Daoy (cell line): ENCODE data around the gene AKAP13. TPM values are rescaled to one million over a fixed set of nuclear protein-coding genes. Genes with fewer than 3 reads are reported as not detected.
A peak's percentile ranks its signal among the peaks of the same experiment; 100 is the strongest.
"Not testable (repeated sequence)": the region's sequence is repeated elsewhere in the genome, so short reads cannot be mapped to it uniquely, and the experiment has no call there.

ENCODE experiments used
- DNase-seq: peaks from one replicate; pipeline ENCODE4 v3.0.0-alpha.2; 2015; ENCODE audit warnings: low read depth
- total RNA-seq: library from RNA; depleted of rRNA; stranded (reverse); fragments of >200 nt; shearing (Covaris generic); gene quantifications from 2 replicates; pipeline ENCODE4 v1.2.3, GENCODE V29; 2014

AKAP13 gene
- total RNA-seq, 1 experiment from 2014 or later: 18.5 TPM

DNA sequence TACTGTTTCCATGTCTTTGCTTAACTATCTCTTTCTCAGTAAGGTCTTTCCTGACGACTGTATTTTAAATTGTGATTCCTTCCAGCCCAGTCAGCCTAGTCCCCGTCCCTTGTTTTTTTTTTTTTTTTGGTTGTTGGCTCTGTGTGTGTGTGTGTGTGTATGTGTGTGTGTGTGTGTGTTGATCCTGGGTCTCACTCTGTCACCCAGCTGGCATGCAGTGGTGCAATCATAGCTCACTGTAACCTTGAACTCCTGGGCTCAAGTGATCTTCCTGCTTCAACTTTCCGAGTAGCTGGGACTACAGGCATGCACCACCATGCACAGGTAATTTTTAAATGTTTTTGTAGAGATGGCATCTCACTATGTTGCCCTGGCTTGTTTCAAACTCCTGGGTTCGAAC is 31.3 kb upstream of the AKAP13 start:
- DNase-seq: not testable (repeated sequence)

DNA sequence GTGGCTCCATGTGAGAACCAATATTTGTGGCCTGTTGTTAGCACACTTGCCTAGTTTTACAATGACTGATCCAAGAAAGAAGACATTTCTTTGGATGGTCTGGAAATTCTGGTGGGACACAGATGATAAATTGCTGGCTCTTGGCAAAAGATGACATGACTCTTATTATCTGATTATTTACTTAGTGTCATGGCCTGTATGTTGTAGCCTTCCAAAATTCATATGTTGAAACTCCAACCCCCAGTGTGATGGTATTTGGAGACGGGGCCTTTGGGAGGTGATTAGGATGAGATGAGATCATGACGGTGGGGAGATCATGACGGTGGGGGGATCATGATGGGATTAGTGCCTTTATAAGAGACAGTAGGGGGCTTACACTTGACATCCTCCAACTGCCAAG is 30.0 kb upstream of the AKAP13 start:
- no peak for DNase-seq

DNA sequence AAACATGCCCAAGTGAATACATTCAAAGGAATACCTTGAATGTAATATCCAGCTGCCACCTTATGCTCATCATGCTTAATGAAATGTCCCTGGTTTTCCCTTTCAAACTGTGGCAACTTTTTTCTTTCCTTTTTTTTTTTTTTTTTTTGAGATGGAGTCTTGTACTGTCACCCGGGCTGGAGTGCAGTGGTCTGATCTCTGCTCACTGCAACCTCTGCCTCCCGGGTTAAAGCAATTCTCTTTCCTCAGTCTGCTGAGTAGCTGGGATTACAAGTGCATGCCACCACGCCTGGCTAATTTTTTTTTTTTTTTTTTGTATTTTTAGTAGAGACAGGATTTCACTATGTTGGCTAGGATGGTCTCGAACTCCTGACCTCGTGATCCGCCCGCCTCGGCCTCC is 28.9 kb upstream of the AKAP13 start:
- not testable (repeated sequence) for DNase-seq

- DNase-seq: no peak
These were observed 28.4 kb upstream of the AKAP13 start for GRCh38 chr15:85351965-85352364.

DNA sequence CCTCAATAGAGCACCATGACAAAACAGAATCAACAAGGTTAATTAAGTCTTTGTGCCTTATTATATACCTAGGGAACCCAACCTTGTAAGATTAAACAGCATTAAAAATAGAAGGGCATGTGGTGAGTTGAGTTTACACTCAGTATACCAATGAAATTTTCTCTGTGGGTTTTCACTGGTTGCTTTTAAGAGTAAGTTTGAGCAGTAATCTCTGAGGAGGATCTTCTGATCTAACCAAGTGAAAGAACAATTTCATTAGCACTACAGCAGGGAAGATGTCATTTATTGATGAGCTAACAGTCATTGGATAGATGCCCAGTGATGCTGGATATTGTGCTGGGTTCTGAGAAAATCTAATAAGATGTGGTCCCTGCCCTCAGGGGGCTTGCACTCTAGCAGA is 26.9 kb upstream of the AKAP13 start:
- no peak for DNase-seq

GRCh38 chr15:85354461-85354860 is 25.9 kb upstream of the AKAP13 start:
- DNase-seq: peak; percentile 67

DNA sequence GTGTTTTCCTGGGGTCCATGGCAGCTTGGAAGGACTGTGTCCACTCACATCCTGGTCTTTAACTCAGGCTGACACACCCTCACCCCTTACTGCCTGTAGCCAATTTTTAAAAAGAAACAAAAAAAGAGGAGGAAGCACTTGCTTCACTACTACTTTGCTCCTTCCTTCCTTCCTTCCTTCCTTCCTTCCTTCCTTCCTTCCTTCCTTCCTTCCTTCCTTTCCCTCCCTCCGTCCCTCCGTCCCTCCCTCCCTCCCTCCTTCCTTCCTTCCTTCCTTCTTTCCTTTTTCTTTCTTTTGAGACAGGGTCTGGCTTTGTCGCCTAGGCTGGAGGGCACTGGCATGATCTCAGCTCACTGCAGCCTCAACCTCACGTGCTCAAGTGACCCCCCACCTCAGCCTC is 25.5 kb upstream of the AKAP13 start:
- DNase-seq: no peak

DNA sequence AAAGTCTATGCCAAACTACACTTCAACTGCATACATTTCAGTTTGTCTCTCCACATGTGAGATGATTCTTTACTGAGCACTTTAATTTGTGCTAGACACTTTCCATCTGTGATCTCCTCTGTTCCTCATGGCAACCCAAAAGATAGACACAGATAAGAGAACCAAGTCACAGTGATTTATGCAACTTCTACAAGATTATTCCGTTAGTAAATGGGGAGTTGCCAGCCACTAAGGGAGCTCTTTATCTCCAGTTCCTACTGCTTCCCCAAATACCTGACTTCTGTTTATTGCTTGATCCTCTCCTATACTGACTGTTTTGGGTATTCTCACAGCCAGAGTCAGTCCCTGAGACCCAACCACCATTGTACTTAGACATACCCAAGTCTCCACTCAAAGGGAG is 24.1 kb upstream of the AKAP13 start:
- no peak for DNase-seq

DNA sequence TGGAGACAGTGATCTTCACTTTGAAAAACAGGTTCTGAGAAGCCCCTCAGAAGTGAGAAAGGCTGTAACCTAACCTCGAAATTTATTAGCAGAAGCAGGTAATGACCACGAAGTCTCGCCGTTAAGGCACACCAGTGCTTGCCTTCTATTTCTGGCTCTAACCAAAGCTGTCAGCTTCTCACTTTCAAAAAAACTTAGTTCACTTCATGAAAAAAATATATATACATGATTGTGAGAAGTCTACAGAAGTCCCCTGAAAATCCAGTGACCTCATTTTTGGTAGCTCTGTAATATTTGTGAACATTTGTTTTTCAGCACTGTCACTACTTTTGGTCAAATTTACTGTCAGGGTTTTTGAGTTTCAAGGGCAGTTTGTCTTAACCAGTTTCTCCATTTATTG is 19.1 kb upstream of the AKAP13 start:
- no peak for DNase-seq

DNA sequence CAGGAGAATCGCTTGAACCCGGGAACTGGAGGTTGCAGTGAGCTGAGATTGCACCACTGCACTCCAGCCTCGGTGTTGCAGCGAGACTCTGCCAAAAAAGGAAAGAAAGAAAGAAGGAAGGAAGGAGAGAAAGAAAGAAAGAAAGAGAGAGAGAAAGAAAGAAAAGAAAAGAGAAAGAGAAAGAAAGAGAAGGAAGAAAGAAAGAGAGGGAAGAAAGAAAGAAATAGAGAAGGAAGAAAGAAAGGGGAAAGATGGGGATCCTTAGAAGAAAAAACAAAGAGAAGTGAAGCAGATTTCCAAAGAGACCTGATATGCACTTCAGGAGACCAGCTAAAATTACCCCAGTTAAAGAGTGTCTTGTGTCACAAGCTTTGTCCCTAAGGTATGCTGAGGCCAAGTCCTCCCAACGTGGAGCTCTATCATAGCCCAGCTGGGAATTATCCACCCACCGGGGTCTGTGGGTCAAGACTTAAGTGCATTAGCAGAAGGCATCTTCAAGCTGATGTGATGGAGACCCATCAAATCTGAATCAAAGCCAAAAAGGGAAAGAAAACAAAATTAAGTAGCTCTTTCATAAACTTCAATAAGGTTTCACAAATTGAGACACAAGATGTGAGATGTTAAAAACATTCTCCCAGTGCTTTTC is 17.8 kb upstream of the AKAP13 start:
- DNase-seq: no peak

DNA sequence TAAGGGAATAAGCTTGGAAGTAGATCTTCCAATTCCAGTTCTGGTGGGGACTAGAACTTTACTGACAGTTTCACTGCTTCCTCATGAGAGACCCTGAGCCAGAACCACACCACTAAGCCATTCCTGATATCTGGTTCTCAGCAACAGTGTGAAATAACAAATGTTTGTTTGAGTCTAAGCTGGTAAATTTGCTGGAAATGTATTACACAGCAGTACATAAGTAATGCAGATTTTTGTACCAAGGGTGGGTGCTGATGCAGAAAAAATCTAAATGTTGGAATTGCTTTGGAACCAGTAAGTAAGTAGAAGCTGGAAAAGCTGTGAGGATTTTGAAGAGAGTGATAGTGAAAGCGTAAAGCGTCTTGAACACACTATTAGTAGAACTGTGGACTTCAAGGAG is 14.4 kb upstream of the AKAP13 start:
- no peak for DNase-seq

- no peak for DNase-seq
These were observed 12.7 kb upstream of the AKAP13 start for GRCh38 chr15:85367741-85368140.

DNA sequence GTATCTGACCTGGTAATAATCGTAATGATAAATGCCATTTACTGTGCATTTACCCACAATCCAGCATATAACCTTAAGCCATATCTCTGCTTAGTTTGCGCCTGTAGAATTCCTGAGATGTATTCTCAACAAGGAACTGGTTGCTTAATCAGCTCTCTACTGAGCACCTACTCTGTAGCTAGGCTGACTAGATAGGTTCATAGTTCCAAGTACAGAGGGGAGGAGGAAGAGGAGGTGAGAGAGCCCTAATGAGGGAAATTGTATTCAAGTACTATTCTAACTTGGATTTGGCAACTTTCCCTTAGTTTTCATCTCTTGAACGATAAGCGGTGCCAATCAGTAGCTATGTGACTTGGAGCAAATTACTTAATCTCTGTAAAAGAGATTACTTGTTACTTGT is 5.6 kb upstream of the AKAP13 start:
- no peak for DNase-seq

DNA sequence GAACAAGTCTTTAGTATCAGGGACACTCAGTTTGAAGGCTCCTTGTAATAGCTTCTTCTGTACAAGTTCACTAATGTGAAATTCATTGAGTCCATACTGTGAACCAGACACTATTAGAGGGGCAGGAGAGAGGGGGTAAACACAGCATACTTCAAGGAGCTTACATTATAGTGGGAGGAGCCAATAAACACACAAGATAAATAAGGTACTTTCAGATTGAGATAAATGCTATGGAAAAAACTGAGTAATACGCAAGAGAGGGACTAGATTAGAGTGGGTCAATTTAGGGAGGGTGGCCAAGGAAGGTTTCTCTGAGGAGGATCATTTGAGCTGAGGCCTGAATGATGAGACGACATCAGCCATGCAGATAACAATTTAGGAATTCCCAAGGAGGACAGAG is 3.1 kb upstream of the AKAP13 start:
- no peak for DNase-seq

DNA sequence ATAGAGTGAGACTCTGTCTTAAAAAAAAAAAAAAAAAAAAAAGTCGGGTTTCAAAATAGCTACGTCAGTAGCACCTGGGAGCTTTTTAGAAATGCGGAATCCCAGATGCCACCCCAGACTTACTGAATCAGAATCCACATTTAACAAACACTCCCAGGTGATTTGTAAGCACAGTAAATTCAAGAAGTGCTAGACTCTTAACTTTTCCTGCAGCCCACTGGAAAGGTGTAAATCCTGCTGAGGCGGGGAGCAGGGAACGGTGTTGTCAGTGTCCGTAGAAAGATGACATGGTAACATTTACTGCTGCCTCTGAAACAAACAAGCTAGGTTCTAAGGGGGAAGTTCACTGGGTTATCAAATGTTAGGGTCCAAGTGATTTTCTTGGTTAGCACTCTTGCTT is 2.4 kb upstream of the AKAP13 start:
- DNase-seq: no peak

DNA sequence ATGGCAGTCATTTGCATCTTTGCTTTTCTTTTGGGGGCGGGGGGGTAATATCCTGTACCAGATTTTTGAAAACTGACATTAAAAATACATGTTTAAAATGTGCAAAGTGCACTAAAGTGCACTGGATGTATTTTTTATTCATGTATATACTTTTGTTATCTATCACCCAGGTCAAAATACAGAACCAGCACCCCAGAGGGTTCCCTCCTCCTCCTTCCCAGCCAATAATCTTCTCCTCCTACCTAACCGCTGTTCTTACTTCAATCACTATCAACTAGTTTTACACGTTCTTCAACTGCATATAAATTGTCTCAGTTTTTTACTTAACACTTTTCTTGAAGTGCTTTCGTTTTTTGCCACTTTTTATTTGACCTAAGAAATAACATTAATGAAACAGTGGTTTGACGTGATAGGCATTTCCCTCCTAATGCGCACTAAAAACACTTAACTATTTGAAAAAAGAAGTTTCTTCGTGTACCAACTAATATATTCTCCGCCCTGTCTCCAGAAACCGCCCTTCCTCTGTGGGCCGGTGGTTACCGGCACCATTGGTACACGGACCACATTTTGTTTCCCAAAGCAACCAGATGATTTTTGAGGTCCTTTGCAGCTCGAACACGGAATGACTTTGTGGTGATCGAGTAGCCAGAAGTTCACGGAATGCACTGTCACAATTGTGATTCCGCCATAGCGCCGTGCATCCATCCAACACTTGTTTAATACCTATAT is 836 bp upstream of the AKAP13 start:
- DNase-seq: peak; percentile 10

GRCh38 chr15:85380812-85381642 is 624 bp downstream of the AKAP13 start:
- DNase-seq: peak; percentile 16

DNA sequence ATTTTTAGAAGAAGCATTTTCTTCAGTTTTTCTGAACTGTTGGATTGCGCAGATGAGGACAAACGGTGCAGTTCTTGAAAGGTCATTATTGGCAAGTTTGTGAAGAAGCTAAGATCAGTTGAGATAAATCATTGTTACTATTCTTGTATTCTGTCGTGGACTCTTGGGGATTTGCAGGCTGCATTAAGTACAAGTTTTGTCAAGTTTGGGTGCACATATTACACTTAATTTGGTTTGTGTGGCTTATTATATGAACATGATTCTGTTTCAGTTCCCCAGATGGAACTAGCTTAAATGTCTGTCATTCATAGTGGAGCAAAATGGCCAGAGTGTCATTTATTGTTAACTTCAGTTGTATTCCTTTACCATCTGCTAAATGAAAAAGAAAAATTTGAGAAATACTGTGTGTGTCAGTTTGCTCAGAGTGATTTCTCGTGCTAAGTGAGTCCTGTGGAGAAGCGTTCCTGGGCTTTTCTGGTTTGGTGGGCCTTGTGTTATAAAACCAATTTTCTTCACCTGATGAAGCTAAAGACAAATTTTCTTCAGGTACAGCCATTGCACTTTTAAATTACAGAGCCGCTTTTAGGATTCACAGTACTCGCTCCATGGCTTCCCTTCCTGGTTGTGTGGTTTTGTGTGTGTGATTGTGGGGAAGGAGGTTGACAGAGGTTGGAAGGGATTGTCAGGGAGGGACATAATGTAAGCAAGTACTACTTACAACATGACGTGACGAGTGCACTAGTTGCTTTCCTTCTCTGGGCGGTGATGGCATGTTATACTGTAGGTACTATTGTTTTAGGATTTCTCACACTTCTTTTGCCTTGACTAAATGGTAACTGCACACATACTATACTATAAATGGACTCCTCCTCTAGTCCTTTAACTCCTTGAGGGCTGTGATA is 1.7 kb downstream of the AKAP13 start:
- DNase-seq: peak; percentile 22

GRCh38 chr15:85382942-85383341 is 2.5 kb downstream of the AKAP13 start:
- no peak for DNase-seq

GRCh38 chr15:85383470-85384148 is 3.2 kb downstream of the AKAP13 start:
- no peak for DNase-seq

GRCh38 chr15:85386261-85386660 is 5.9 kb downstream of the AKAP13 start:
- no peak for DNase-seq
